IMR-90 (cell line): ENCODE measurements around the gene INO80. TPM values are rescaled to one million over a fixed set of nuclear protein-coding genes. Genes with fewer than 3 reads are reported as not detected.

Experiments used
- ATAC-seq: fragments of 200-7000 bp; cut with Tn5 transposase; 2 replicates; pipeline ENCODE4 v1.9.1; 2020; ENCODE audit warnings: low read depth, mild to moderate bottlenecking, moderate library complexity
- BruUV-seq: library from RNA; stranded (reverse); fragments of 400-500 nt; replicated peaks from 2 replicates; lab custom pipeline; 2021; lab: Mats Ljungman, UMichigan
- CTCF ChIA-PET: fragments of 300-600 bp; formaldehyde crosslinking; extraction: SDS; loops from one replicate; lab custom pipeline; 2021; ENCODE audit warnings: antibody characterized with exemption; lab: Yijun Ruan, JAX
- POLR2A ChIA-PET: fragments of 300-600 bp; sonication (Branson Sonifier 250); formaldehyde crosslinking; loops from one replicate; lab custom pipeline; 2022; ENCODE audit warnings: antibody characterized with exemption; ENCODE audit not compliant: unreplicated experiment; lab: Charles Lee
- DNase-seq: peaks from one replicate; pipeline ENCODE4 v3.0.0; 2013
- H2AFZ ChIP-seq: replicated peaks from 2 replicates; pipeline ENCODE3; 2013; ENCODE audit warnings: low read length, mild to moderate bottlenecking; ENCODE audit not compliant: poor library complexity
- H2AK5ac ChIP-seq: 2 replicates; pipeline ENCODE4 v1.6.1; 2013; ENCODE audit warnings: low read depth, low read length, inconsistent platforms
- H2AK9ac ChIP-seq: replicated peaks from 2 replicates; pipeline ENCODE3; 2013; ENCODE audit warnings: mild to moderate bottlenecking, low read depth, low read length, moderate library complexity; ENCODE audit not compliant: poor library complexity
- H2BK120ac ChIP-seq: 2 replicates; pipeline ENCODE4 v1.6.1; 2013; ENCODE audit warnings: low read depth, low read length, inconsistent platforms
- H2BK15ac ChIP-seq: 3 replicates; pipeline ENCODE4 v1.6.1; 2013; ENCODE audit warnings: low read depth, low read length, inconsistent platforms
- H2BK20ac ChIP-seq: 2 replicates; pipeline ENCODE4 v1.6.1; 2013; ENCODE audit warnings: low read depth, mild to moderate bottlenecking, inconsistent platforms, low read length, moderate library complexity
- H2BK5ac ChIP-seq: 2 replicates; pipeline ENCODE4 v1.6.1; 2013; ENCODE audit warnings: mild to moderate bottlenecking, low read depth, low read length, inconsistent platforms; ENCODE audit not compliant: poor library complexity, severe bottlenecking
- H3K14ac ChIP-seq: replicated peaks from 2 replicates; pipeline ENCODE4 v1.6.1; 2013; ENCODE audit warnings: low read depth, low read length, inconsistent platforms
- H3K18ac ChIP-seq: 2 replicates; pipeline ENCODE4 v1.6.1; 2013; ENCODE audit warnings: low read depth, low read length, control low read depth
- H3K23ac ChIP-seq: 2 replicates; pipeline ENCODE4 v1.6.1; 2013; ENCODE audit warnings: low read depth, low read length, inconsistent platforms
- H3K27ac ChIP-seq: 2 replicates; pipeline ENCODE4 v1.5.1; 2013; ENCODE audit warnings: mild to moderate bottlenecking, control low read depth, low read length; ENCODE audit not compliant: insufficient read depth
- H3K27me3 ChIP-seq: 2 replicates; pipeline ENCODE4 v1.6.1; 2013; ENCODE audit warnings: low read length; ENCODE audit not compliant: control insufficient read depth, insufficient read depth
- H3K36me3 ChIP-seq: 2 replicates; pipeline ENCODE4 v1.6.1; 2013; ENCODE audit warnings: low read length, mixed read lengths; ENCODE audit not compliant: control insufficient read depth, insufficient read depth
- H3K4ac ChIP-seq: 2 replicates; pipeline ENCODE4 v1.6.1; 2013; ENCODE audit warnings: low read depth, low read length, inconsistent platforms
- H3K4me1 ChIP-seq: 2 replicates; pipeline ENCODE4 v1.6.1; 2013; ENCODE audit warnings: low read length, mixed read lengths; ENCODE audit not compliant: control insufficient read depth, insufficient read depth
- H3K4me2 ChIP-seq: 2 replicates; pipeline ENCODE4 v1.6.1; 2013; ENCODE audit warnings: low read depth, mild to moderate bottlenecking, control low read depth, low read length, moderate library complexity
- H3K4me3 ChIP-seq: 2 replicates; pipeline ENCODE4 v1.5.1; 2013; ENCODE audit warnings: low read depth, mild to moderate bottlenecking, control low read depth, low read length, moderate library complexity; ENCODE audit not compliant: insufficient read depth
- H3K56ac ChIP-seq: 2 replicates; pipeline ENCODE4 v1.6.1; 2013; ENCODE audit warnings: low read length, inconsistent platforms; ENCODE audit not compliant: insufficient read depth; ENCODE audit errors: extremely low read depth
- H3K79me1 ChIP-seq, 2 experiments: 2 replicates each; pipeline ENCODE4 v1.6.1; 2013; ENCODE audit warnings: low read length in 2 of 2, inconsistent platforms in 1 of 2, low read depth in 1 of 2
- H3K9ac ChIP-seq: 2 replicates; pipeline ENCODE4 v1.6.1; 2013; ENCODE audit warnings: low read depth, low read length, control low read depth
- H3K9me1 ChIP-seq: 2 replicates; pipeline ENCODE4 v1.6.1; 2013; ENCODE audit warnings: low read length, inconsistent platforms; ENCODE audit not compliant: insufficient read depth
- H3K9me3 ChIP-seq: 2 replicates; pipeline ENCODE4 v1.6.1; 2013; ENCODE audit warnings: low read length; ENCODE audit not compliant: control insufficient read depth, insufficient read depth
- H4K20me1 ChIP-seq: 2 replicates; pipeline ENCODE4 v1.6.1; 2013; ENCODE audit warnings: low read length, inconsistent platforms; ENCODE audit not compliant: insufficient read depth
- H4K5ac ChIP-seq: 2 replicates; pipeline ENCODE4 v1.6.1; 2013; ENCODE audit warnings: mild to moderate bottlenecking, low read depth, low read length, control low read depth
- H4K8ac ChIP-seq, 2 experiments: 2 replicates each; pipeline ENCODE4 v1.6.1; 2013; ENCODE audit warnings: low read depth in 2 of 2, low read length in 2 of 2, control low read depth in 1 of 2, inconsistent platforms in 1 of 2
- H4K91ac ChIP-seq: 2 replicates; pipeline ENCODE4 v1.6.1; 2013; ENCODE audit warnings: low read depth, low read length, inconsistent platforms; ENCODE audit not compliant: insufficient read depth
- BHLHE40 ChIP-seq: fragments of 150-350 bp; IDR thresholded peaks from 2 replicates; pipeline ENCODE4 v1.6.1; 2016; ENCODE audit warnings: mild to moderate bottlenecking, low read depth, low read length
- CTCF ChIP-seq: conservative IDR thresholded peaks from 2 replicates; pipeline ENCODE4 v1.5.1; 2012; ENCODE audit warnings: mild to moderate bottlenecking, low read depth, low read length, improper control_type of control experiment
- RAD21 ChIP-seq: IDR thresholded peaks from 2 replicates; pipeline ENCODE4 v1.6.1; 2012; ENCODE audit warnings: low read length, improper control_type of control experiment
- SMC3 ChIP-seq: fragments of 150-350 bp; IDR thresholded peaks from 2 replicates; pipeline ENCODE4 v1.6.1; 2016; ENCODE audit warnings: low read depth, mild to moderate bottlenecking, antibody characterized with exemption, low read length, moderate library complexity
- WGBS, 2 experiments: methylation state at CpG; one replicate each; pipeline versions ENCODE4 v1.1.5 to v1.1.7; 2013; ENCODE audit warnings: missing lambda C conversion rate in 2 of 2; ENCODE audit not compliant: insufficient read length in 1 of 2; ENCODE audit errors: extremely low coverage in 2 of 2; 5-methylcytosine and 5-hydroxymethylcytosine counted together
- dilution Hi-C: fragments of 300-500 bp; cut with HindIII; formaldehyde crosslinking; loops from one replicate; pipeline ENCODE4 v1.14.3; 2018; ENCODE audit warnings: low sequenced_read_pairs; ENCODE audit not compliant: unreplicated experiment
- in situ Hi-C: fragments of 300-500 bp; cut with MboI; formaldehyde crosslinking; loops from 3 replicates; pipeline ENCODE4 v1.14.3; 2019; ENCODE audit warnings: low sequenced_read_pairs, inconsistent platforms, mixed read lengths
- intact Hi-C: fragments of 100-400 bp; cut with micrococcal nuclease; formaldehyde crosslinking; loops from 2 replicates; pipeline ENCODE4 v1.10.0; 2022
- polyA plus RNA-seq, 3 experiments: library from polyadenylated mRNA; depleted of rRNA; stranded (reverse); fragments of >200 nt; gene quantifications; 2 replicates each; pipeline ENCODE4 v1.2.3, GENCODE V29; 2012; ENCODE audit warnings: low replicate concordance in 1 of 3
- total RNA-seq: library from RNA; depleted of rRNA; stranded (reverse); fragments of >200 nt; gene quantifications from 2 replicates; pipeline ENCODE4 v1.2.3, GENCODE V29; 2012

Gene INO80
- total and polyA plus RNA-seq, 2 of the 4 experiments (the other 2 are of a cell fraction) = 6.0 to 13.3 TPM

- peak overlapping the region; percentile 34 for H3K18ac ChIP-seq
- dilution Hi-C loops = no loop called here
- TF ChIP-seq RAD21 = 0 out of 2 replicates have a peak, but pooled peaks have one; percentile 12
- TF ChIP-seq CTCF = 0 out of 2 replicates have a peak, but pooled peaks have one; percentile 22
- 0 out of 2 replicates have a peak, but pooled peaks have one; percentile 3 for TF ChIP-seq SMC3
- no peak for TF ChIP-seq BHLHE40
- peak overlapping the region; percentile 53; the same call in 2 of the 3 replicates for H2BK15ac ChIP-seq
- H2BK5ac ChIP-seq = peak overlapping the region; percentile 100
- H2AK5ac ChIP-seq = peak overlapping the region; percentile 84
- H3K56ac ChIP-seq = peak overlapping the region; percentile 87
- H3K4me2 ChIP-seq = peak overlapping the region; percentile 99
- H3K4me1 ChIP-seq = no peaks in the 10 kb centered on the region; the same call in 1 of the 2 replicates
- H3K9me3 ChIP-seq = no peaks in the 10 kb centered on the region
- H4K91ac ChIP-seq = peak overlapping the region; percentile 76
- peak overlapping the region; percentile 97 for H3K23ac ChIP-seq
- H3K27me3 ChIP-seq = no peaks in the 10 kb centered on the region
- H3K9ac ChIP-seq = peak overlapping the region; percentile 96
- no peaks in the 10 kb centered on the region for H3K9me1 ChIP-seq
- peak overlapping the region; percentile 92 to 99 for H4K8ac ChIP-seq
- peak; percentile 35 for DNase-seq
- peak overlapping the region; percentile 75 for H3K4me3 ChIP-seq
- H4K20me1 ChIP-seq = peaks cover 3% of the 10 kb centered on the region; the same call in 1 of the 2 replicates
- peak overlapping the region; percentile 88 for H2AFZ ChIP-seq
- H3K27ac ChIP-seq = peak overlapping the region; percentile 98
- peak overlapping the region; percentile 97 for H2AK9ac ChIP-seq
- ATAC-seq = no peak
- POLR2A ChIA-PET = no interaction called here
- H3K14ac ChIP-seq = peak overlapping the region; percentile 92
- H2BK20ac ChIP-seq = 0 out of 2 replicates have a peak overlapping the region, but pooled peaks have one; percentile 14
- peaks cover 3% of the 10 kb centered on the region for H3K36me3 ChIP-seq
- CTCF ChIA-PET = no interaction called here
- 0% methylated on average over 6 of the region's 10 CpGs; no CpG with 5 or more reads in 1 of the 2 experiments for WGBS, 2 experiments
- peak overlapping the region; percentile 72 for H4K5ac ChIP-seq
- BruUV-seq = no TSS peak
- intact Hi-C loops = loop anchor here (10.0 kb wide), 1 partner anchor 210 kb away; no protein-coding TSS in a partner anchor
- peak overlapping the region; percentile 89 for H3K4ac ChIP-seq
- in situ Hi-C loops = no loop called here
- peak overlapping the region; percentile 50; the same call in 1 of the 2 replicates for H2BK120ac ChIP-seq
- H3K79me1 ChIP-seq = peaks cover 5 to 48% of the 10 kb centered on the region in 2 experiments; a peak in 3 of 4 replicates
Measured at GRCh38 chr15:41115161-41115651, 874 bp downstream of the INO80 start.
